ENCODE results near the gene PGAM2. TPM values are rescaled to one million over a fixed set of nuclear protein-coding genes. Genes with fewer than 3 reads are reported as not detected.

PGAM2 gene
- total RNA-seq, 1 experiment from 2014 or later: 2.4 TPM

- TF ChIP-seq CREB1 (CRISPR knock-in tag; IDR thresholded peaks at IDR 0.05): no peak
- TF ChIP-seq ZNF138 (CRISPR knock-in tag; conservative IDR thresholded peaks at IDR 0.05): no peak
- no peak for TF ChIP-seq NR3C1 (CRISPR knock-in tag; conservative IDR thresholded peaks at IDR 0.05; ENCODE audit: low read depth)
- TF ChIP-seq JUN (CRISPR knock-in tag; IDR thresholded peaks at IDR 0.05): no peak
- no peak for TF ChIP-seq FOXP1 (CRISPR knock-in tag; IDR thresholded peaks at IDR 0.05; ENCODE audit: borderline replicate concordance)
- TF ChIP-seq, protein P1, sequence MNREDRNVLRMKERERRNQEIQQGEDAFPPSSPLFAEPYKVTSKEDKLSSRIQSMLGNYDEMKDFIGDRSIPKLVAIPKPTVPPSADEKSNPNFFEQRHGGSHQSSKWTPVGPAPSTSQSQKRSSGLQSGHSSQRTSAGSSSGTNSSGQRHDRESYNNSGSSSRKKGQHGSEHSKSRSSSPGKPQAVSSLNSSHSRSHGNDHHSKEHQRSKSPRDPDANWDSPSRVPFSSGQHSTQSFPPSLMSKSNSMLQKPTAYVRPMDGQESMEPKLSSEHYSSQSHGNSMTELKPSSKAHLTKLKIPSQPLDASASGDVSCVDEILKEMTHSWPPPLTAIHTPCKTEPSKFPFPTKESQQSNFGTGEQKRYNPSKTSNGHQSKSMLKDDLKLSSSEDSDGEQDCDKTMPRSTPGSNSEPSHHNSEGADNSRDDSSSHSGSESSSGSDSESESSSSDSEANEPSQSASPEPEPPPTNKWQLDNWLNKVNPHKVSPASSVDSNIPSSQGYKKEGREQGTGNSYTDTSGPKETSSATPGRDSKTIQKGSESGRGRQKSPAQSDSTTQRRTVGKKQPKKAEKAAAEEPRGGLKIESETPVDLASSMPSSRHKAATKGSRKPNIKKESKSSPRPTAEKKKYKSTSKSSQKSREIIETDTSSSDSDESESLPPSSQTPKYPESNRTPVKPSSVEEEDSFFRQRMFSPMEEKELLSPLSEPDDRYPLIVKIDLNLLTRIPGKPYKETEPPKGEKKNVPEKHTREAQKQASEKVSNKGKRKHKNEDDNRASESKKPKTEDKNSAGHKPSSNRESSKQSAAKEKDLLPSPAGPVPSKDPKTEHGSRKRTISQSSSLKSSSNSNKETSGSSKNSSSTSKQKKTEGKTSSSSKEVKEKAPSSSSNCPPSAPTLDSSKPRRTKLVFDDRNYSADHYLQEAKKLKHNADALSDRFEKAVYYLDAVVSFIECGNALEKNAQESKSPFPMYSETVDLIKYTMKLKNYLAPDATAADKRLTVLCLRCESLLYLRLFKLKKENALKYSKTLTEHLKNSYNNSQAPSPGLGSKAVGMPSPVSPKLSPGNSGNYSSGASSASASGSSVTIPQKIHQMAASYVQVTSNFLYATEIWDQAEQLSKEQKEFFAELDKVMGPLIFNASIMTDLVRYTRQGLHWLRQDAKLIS (CRISPR knock-in tag; IDR thresholded peaks at IDR 0.05; ENCODE audit: borderline replicate concordance): no peak
Observed at GRCh38 chr7:44085546-44085945, 20.2 kb upstream of the PGAM2 start (continued).

DNA sequence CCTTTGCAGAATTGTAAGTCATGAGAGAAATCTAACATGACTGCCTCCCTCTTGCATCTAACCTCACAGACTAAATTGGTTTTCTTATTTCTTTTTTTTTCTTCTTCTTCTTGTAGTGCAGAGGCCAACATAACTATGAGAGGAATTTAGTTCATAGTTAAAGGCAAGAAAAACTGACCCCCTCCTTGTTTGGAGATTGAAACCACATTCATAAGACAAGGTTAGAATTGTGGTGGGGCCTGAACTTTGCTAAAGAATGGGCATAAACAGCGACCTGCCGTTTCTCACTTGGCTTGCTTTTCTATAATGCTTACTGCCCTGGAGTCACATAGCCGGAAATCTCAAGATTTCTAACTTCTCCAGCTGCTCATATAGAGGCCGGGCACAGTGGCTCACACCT lies 19.3 kb upstream of the PGAM2 start:
- Mint-ChIP-seq H3K27ac (no peak overlapping the region), H3K4me1 (peaks cover 17% of the 10 kb centered on the region; the same call in 1 of the 2 replicates), H3K9me3 (no peaks in the 10 kb centered on the region), H3K27me3 (ENCODE audit: low read depth) (peaks cover 22% of the 10 kb centered on the region), H3K4me3 (no peak overlapping the region), H3K36me3 (peaks cover 11% of the 10 kb centered on the region)
- ChIA-PET CTCF (interaction anchor here (0.7 to 1.9 kb wide), 5 partner anchors 9 to 51 kb away, joined by 3 to 8 read pairs (median 5); no protein-coding TSS in a partner anchor), POLR2A (interaction anchor here (0.7 kb wide), 1 partner anchor 587 kb away, joined by 5 read pairs; no protein-coding TSS in a partner anchor)
- no peak for DNase-seq (ENCODE audit: low spot score)
- TF ChIP-seq CREM (CRISPR knock-in tag; IDR thresholded peaks at IDR 0.05) (no peak), NR3C1 (CRISPR knock-in tag; conservative IDR thresholded peaks at IDR 0.05; ENCODE audit: low read depth) (no peak), ZNF423 (CRISPR knock-in tag; IDR thresholded peaks at IDR 0.05) (no peak), TCF7 (CRISPR knock-in tag; IDR thresholded peaks at IDR 0.05; ENCODE audit: low read depth) (no peak), ATF2 (CRISPR knock-in tag; IDR thresholded peaks at IDR 0.05; ENCODE audit: borderline replicate concordance, low read depth) (no peak), PREB (CRISPR knock-in tag; IDR thresholded peaks at IDR 0.05; ENCODE audit: borderline replicate concordance) (no peak), ZNF219 (CRISPR knock-in tag; IDR thresholded peaks at IDR 0.05; ENCODE audit: borderline replicate concordance) (no peak), SMAD4 (CRISPR knock-in tag; IDR thresholded peaks at IDR 0.05) (no peak), IRF2 (CRISPR knock-in tag; IDR thresholded peaks at IDR 0.05; ENCODE audit: borderline replicate concordance, low read depth) (no peak), MYBL2 (CRISPR knock-in tag; IDR thresholded peaks at IDR 0.05) (no peak), SOX15 (CRISPR knock-in tag; IDR thresholded peaks at IDR 0.05) (no peak), ATF6 (CRISPR knock-in tag; IDR thresholded peaks at IDR 0.05) (no peak)
- TF ChIP-seq, protein P2, sequence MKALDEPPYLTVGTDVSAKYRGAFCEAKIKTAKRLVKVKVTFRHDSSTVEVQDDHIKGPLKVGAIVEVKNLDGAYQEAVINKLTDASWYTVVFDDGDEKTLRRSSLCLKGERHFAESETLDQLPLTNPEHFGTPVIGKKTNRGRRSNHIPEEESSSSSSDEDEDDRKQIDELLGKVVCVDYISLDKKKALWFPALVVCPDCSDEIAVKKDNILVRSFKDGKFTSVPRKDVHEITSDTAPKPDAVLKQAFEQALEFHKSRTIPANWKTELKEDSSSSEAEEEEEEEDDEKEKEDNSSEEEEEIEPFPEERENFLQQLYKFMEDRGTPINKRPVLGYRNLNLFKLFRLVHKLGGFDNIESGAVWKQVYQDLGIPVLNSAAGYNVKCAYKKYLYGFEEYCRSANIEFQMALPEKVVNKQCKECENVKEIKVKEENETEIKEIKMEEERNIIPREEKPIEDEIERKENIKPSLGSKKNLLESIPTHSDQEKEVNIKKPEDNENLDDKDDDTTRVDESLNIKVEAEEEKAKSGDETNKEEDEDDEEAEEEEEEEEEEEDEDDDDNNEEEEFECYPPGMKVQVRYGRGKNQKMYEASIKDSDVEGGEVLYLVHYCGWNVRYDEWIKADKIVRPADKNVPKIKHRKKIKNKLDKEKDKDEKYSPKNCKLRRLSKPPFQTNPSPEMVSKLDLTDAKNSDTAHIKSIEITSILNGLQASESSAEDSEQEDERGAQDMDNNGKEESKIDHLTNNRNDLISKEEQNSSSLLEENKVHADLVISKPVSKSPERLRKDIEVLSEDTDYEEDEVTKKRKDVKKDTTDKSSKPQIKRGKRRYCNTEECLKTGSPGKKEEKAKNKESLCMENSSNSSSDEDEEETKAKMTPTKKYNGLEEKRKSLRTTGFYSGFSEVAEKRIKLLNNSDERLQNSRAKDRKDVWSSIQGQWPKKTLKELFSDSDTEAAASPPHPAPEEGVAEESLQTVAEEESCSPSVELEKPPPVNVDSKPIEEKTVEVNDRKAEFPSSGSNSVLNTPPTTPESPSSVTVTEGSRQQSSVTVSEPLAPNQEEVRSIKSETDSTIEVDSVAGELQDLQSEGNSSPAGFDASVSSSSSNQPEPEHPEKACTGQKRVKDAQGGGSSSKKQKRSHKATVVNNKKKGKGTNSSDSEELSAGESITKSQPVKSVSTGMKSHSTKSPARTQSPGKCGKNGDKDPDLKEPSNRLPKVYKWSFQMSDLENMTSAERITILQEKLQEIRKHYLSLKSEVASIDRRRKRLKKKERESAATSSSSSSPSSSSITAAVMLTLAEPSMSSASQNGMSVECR (CRISPR knock-in tag; IDR thresholded peaks at IDR 0.05; ENCODE audit: borderline replicate concordance): no peak
- no peak for ATAC-seq

Data from WTC11 (cell line).